ENCODE results near the gene WSCD2. TPM values are rescaled to one million over a fixed set of nuclear protein-coding genes. Genes with fewer than 3 reads are reported as not detected.

WSCD2 gene
- total and polyA plus RNA-seq, 2 donors (not counting 1 experiment from before 2014, with no cell fraction given): 1.1 to 5.9 TPM

- no peaks in the 10 kb centered on the region for H3K79me2 ChIP-seq (ENCODE audit: control insufficient read depth, insufficient read depth, low read length)
- no peaks in the 10 kb centered on the region for H3K9me3 ChIP-seq (ENCODE audit: control extremely low read depth in 1 of 3, control insufficient read depth in 2 of 3, insufficient read depth in 1 of 3, low read length in 2 of 3)
- no peaks in the 10 kb centered on the region for H3K4me1 Mint-ChIP-seq
- TF ChIP-seq CTCF (IDR thresholded peaks at IDR 0.05) (no peak), EZH2 (IDR thresholded peaks at IDR 0.05; ENCODE audit: borderline replicate concordance, insufficient read depth, low read depth, low read length, poor library complexity, severe bottlenecking) (no peak)
- no peak overlapping the region for H3K27ac Mint-ChIP-seq
- H3K27ac ChIP-seq (ENCODE audit: low read length in 2 of 2): no peak overlapping the region
- ChIA-PET CTCF (no interaction called here), POLR2A (no interaction called here)
- H3K9ac ChIP-seq (ENCODE audit: low read length): no peak overlapping the region
- ATAC-seq (ENCODE audit: low read depth): no peak
- no peak overlapping the region for H3K4me3 Mint-ChIP-seq
- H3K36me3 ChIP-seq (replicated peaks in 1 of 2; ENCODE audit: control extremely low read depth in 1 of 2, control insufficient read depth in 1 of 2, extremely low read depth in 1 of 2, insufficient read depth in 2 of 2, low read length in 1 of 2): no peaks in the 10 kb centered on the region
- intact Hi-C loops (cut with micrococcal nuclease): no loop called here
- peaks cover 25% of the 10 kb centered on the region for H3K27me3 Mint-ChIP-seq
- H3K9me3 Mint-ChIP-seq (ENCODE audit: insufficient read depth): peaks cover 3% of the 10 kb centered on the region
- 96% methylated on average over 6 of the region's 9 CpGs for WGBS (ENCODE audit: insufficient coverage)
- DNase-seq: no peak
- H3K4me1 ChIP-seq (ENCODE audit: control insufficient read depth in 2 of 2, insufficient read depth in 2 of 2, low read length in 2 of 2): no peaks in the 10 kb centered on the region
- no peak overlapping the region for H3K4me2 ChIP-seq (replicated peaks; ENCODE audit: low read depth, low read length, poor library complexity, severe bottlenecking)
- no peak overlapping the region for H3K4me3 ChIP-seq (ENCODE audit: control extremely low read depth in 1 of 5, extremely low read depth in 1 of 5, insufficient read depth in 1 of 5, low read depth in 2 of 5, low read length in 4 of 5)
- H2AFZ ChIP-seq (ENCODE audit: insufficient read depth, low read depth, low read length, poor library complexity, severe bottlenecking): no peak overlapping the region
- peaks cover 0 to 4% (median 2%) of the 10 kb centered on the region in 4 experiments for H3K27me3 ChIP-seq (replicated peaks in 1 of 4; ENCODE audit: control extremely low read depth in 1 of 4, control insufficient read depth in 3 of 4, insufficient read depth in 4 of 4, low read length in 3 of 4)
- H4K20me1 ChIP-seq (ENCODE audit: control insufficient read depth, insufficient read depth, low read length, poor library complexity, severe bottlenecking): no peaks in the 10 kb centered on the region
Observed at GRCh38 chr12:108204117-108204987, 75.3 kb downstream of the WSCD2 start.

- Histone ChIP-seq H3K27ac (ENCODE audit: low read length in 2 of 2) (no peak overlapping the region), H3K4me3 (ENCODE audit: control extremely low read depth in 1 of 5, extremely low read depth in 1 of 5, insufficient read depth in 1 of 5, low read depth in 2 of 5, low read length in 4 of 5) (no peak overlapping the region), H3K27me3 (replicated peaks in 1 of 4; ENCODE audit: control extremely low read depth in 1 of 4, control insufficient read depth in 3 of 4, insufficient read depth in 4 of 4, low read length in 3 of 4) (peaks cover 0 to 4% (median 2%) of the 10 kb centered on the region in 4 experiments), H3K79me2 (ENCODE audit: control insufficient read depth, insufficient read depth, low read length) (no peaks in the 10 kb centered on the region), H4K20me1 (ENCODE audit: control insufficient read depth, insufficient read depth, low read length, poor library complexity, severe bottlenecking) (no peaks in the 10 kb centered on the region), H3K36me3 (replicated peaks in 1 of 2; ENCODE audit: control extremely low read depth in 1 of 2, control insufficient read depth in 1 of 2, extremely low read depth in 1 of 2, insufficient read depth in 2 of 2, low read length in 1 of 2) (no peaks in the 10 kb centered on the region), H3K9ac (ENCODE audit: low read length) (no peak overlapping the region), H3K9me3 (ENCODE audit: control extremely low read depth in 1 of 3, control insufficient read depth in 2 of 3, insufficient read depth in 1 of 3, low read length in 2 of 3) (no peaks in the 10 kb centered on the region), H2AFZ (ENCODE audit: insufficient read depth, low read depth, low read length, poor library complexity, severe bottlenecking) (no peak overlapping the region), H3K4me1 (ENCODE audit: control insufficient read depth in 2 of 2, insufficient read depth in 2 of 2, low read length in 2 of 2) (no peaks in the 10 kb centered on the region), H3K4me2 (replicated peaks; ENCODE audit: low read depth, low read length, poor library complexity, severe bottlenecking) (no peak overlapping the region)
- Mint-ChIP-seq H3K4me1 (no peaks in the 10 kb centered on the region), H3K9me3 (ENCODE audit: insufficient read depth) (peaks cover 3% of the 10 kb centered on the region), H3K27me3 (peaks cover 29% of the 10 kb centered on the region), H3K4me3 (no peak overlapping the region), H3K27ac (no peak overlapping the region)
- no peak for TF ChIP-seq EZH2 (IDR thresholded peaks at IDR 0.05; ENCODE audit: borderline replicate concordance, insufficient read depth, low read depth, low read length, poor library complexity, severe bottlenecking)
- no peak for TF ChIP-seq CTCF (IDR thresholded peaks at IDR 0.05)
- POLR2A ChIA-PET: no interaction called here
- WGBS (ENCODE audit: insufficient coverage): 81% methylated on average over 1 of the region's 1 CpG
- no peak for ATAC-seq (ENCODE audit: low read depth)
- intact Hi-C loops (cut with micrococcal nuclease): no loop called here
- CTCF ChIA-PET: no interaction called here
- DNase-seq: no peak
Observed at GRCh38 chr12:108205864-108206263, 76.8 kb downstream of the WSCD2 start.
